ENCODE data around the gene DAO.
"Not testable (repeated sequence)": the region's sequence is repeated elsewhere in the genome, so short reads cannot be mapped to it uniquely, and the experiment has no call there.

DAO gene

DNA sequence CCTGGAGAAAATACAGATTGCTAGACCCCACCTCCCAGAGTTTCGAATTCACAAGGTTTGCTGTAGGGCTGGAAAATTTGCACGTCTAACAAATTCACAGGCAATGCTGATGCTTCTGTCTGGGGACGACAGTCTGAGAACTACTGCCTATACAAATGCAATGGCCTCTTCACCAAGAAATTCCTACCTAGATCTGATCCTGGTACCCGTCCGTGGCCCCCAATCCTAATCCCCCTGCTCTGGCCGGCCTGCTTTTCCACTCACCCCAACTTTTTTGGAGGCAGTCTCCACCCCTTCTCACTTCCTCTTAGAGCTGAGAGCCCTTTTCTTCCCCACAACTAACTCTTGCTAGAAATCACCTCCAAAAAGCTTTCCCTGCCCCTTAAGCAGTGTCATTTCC lies 19.4 kb upstream of the DAO start:
- no peak overlapping the region for H3K4me3 ChIP-seq (ENCODE audit: low read length)
- TF ChIP-seq, protein P1, sequence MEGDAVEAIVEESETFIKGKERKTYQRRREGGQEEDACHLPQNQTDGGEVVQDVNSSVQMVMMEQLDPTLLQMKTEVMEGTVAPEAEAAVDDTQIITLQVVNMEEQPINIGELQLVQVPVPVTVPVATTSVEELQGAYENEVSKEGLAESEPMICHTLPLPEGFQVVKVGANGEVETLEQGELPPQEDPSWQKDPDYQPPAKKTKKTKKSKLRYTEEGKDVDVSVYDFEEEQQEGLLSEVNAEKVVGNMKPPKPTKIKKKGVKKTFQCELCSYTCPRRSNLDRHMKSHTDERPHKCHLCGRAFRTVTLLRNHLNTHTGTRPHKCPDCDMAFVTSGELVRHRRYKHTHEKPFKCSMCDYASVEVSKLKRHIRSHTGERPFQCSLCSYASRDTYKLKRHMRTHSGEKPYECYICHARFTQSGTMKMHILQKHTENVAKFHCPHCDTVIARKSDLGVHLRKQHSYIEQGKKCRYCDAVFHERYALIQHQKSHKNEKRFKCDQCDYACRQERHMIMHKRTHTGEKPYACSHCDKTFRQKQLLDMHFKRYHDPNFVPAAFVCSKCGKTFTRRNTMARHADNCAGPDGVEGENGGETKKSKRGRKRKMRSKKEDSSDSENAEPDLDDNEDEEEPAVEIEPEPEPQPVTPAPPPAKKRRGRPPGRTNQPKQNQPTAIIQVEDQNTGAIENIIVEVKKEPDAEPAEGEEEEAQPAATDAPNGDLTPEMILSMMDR (conservative IDR thresholded peaks at IDR 0.05; ENCODE audit: low read length): no peak
- no peak for DNase-seq (ENCODE audit: low read depth)

DNA sequence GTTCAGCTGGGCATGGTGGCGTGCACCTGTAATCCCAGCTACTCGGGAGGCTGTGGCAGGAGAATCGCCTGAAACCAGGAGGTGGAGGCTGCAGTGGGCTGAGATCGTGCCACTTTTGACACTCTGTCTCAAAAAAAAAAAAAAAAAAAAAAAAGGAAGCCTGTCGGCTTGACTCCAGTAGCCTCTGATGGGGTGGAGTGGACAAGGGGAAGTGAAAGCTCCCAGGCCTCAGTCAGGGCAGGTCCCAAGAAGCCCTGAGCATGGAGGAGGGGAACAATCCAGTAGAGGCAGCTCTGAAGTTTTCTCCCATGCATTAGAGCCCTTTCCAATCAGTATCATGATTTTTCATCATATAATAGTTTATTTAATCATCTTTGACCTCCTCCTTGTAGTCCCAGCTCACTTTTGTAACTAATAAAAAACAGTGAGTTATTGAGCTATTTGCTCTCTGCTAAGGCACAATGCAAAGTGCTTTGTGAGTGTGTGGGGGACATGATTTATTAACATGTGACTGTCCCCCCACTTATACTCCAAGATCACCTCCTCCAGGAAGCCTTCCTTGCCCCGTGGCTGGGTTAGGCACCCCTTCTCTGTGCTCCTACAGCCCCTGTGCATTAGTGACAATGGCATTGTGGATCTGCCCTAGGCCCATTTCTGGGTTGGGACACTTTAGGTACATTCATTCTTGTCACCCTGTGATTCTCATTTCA lies 17.9 kb upstream of the DAO start:
- no peak for DNase-seq (ENCODE audit: low read depth)
- no peak overlapping the region for H3K4me3 ChIP-seq (ENCODE audit: low read length)
- TF ChIP-seq, protein P1 (conservative IDR thresholded peaks at IDR 0.05; ENCODE audit: low read length): no peak

GRCh38 chr12:108862588-108862959 lies 17.3 kb upstream of the DAO start:
- no peak for DNase-seq (ENCODE audit: low read depth)
- TF ChIP-seq, protein P1 (conservative IDR thresholded peaks at IDR 0.05; ENCODE audit: low read length): no peak
- no peak overlapping the region for H3K4me3 ChIP-seq (ENCODE audit: low read length)

GRCh38 chr12:108865169-108865568 lies 14.7 kb upstream of the DAO start:
- TF ChIP-seq, protein P1 (conservative IDR thresholded peaks at IDR 0.05; ENCODE audit: low read length): no peak
- no peak for DNase-seq (ENCODE audit: low read depth)
- H3K4me3 ChIP-seq (ENCODE audit: low read length): no peak overlapping the region

- not testable (repeated sequence) for H3K4me3 ChIP-seq (ENCODE audit: low read length); DNase-seq (ENCODE audit: low read depth)
Observed at GRCh38 chr12:108866083-108866482, 13.8 kb upstream of the DAO start.

DNA sequence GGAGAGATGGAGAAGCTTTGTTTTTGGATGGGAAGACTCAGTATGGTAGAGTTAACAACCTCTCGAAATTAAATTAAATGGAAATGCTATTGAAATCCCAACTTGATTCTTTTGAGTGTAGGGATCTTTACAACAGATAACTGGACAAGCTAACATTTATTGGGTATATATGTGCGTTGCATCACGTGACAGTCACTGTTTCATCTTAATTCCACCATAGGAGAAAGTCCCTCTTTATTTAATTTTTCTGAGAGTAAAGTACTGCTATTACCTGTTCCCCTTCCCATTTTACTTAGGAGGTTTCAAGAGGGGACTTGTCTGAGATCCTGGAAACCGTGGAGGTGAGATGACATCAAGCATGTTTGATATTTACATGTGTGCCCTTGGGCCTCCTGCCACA lies 11.1 kb upstream of the DAO start:
- TF ChIP-seq, protein P1 (conservative IDR thresholded peaks at IDR 0.05; ENCODE audit: low read length): no peak
- DNase-seq (ENCODE audit: low read depth): no peak
- H3K4me3 ChIP-seq (ENCODE audit: low read length): no peak overlapping the region

DNA sequence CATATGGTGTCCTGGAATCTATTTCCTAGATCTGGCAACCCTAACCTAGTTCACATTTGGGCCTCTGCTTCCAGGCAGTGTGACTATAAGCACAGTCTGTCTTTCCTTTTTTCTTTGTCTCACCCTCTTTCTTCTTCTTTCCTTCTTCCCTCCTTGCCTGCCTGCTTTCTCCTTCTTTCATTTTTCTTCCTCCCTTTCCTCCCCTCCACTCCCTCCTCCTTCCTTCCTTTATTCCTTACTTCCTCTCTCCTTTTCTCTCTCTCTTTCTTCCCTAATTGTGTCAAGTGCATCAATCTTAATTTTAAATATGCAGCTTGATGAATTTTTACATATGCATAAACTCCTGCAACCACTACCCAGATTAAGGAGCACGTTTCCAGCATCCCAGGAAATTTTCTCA lies 4.6 kb upstream of the DAO start:
- DNase-seq (ENCODE audit: low read depth): no peak
- TF ChIP-seq, protein P1 (conservative IDR thresholded peaks at IDR 0.05; ENCODE audit: low read length): no peak
- H3K4me3 ChIP-seq (ENCODE audit: low read length): no peak overlapping the region
